C4-2B (cell line): ENCODE data around the gene CYP2U1.

Experiments used
- CTCF ChIP-seq: fragments of 450-650 bp; conservative IDR thresholded peaks from 2 replicates; pipeline ENCODE4 v1.5.1; 2017; ENCODE audit warnings: mild to moderate bottlenecking
- ZFX ChIP-seq: fragments of 450-650 bp; IDR thresholded peaks from 2 replicates; pipeline ENCODE4 v1.6.1; 2017

GRCh38 chr4:107977482-107977881, 46.1 kb downstream of the CYP2U1 start:
- no peak for TF ChIP-seq CTCF
- TF ChIP-seq ZFX, result no peak
